Liver (tissue), 9 donors: ENCODE measurements around the gene GATM. TPM values are rescaled to one million over a fixed set of nuclear protein-coding genes. Genes with fewer than 3 reads are reported as not detected.

Experiments
- DNase-seq: peaks from one replicate; pipeline ENCODE4 v3.0.0-alpha.2; 2017; ENCODE audit warnings: low spot score
- H3K27ac ChIP-seq, 2 donors: one replicate each; pipeline ENCODE4 v1.7.0; 2013; ENCODE audit warnings: inconsistent platforms in 2 of 2, low read length in 2 of 2, control low read depth in 1 of 2, low read depth in 1 of 2, mild to moderate bottlenecking in 1 of 2
- H3K27me3 ChIP-seq, 4 donors: one replicate each; pipeline versions ENCODE4 v1.6.1 to v1.7.0; 2013; ENCODE audit warnings: low read length in 3 of 4, inconsistent platforms in 1 of 4, mild to moderate bottlenecking in 1 of 4, moderate library complexity in 1 of 4; ENCODE audit not compliant: control insufficient read depth in 4 of 4, insufficient read depth in 4 of 4
- H3K36me3 ChIP-seq, 4 donors: one replicate each; pipeline versions ENCODE4 v1.6.1 to v1.7.0; 2013; ENCODE audit warnings: low read length in 3 of 4, mild to moderate bottlenecking in 3 of 4, low read depth in 1 of 4, moderate library complexity in 1 of 4; ENCODE audit not compliant: control insufficient read depth in 4 of 4, insufficient read depth in 3 of 4
- H3K4me1 ChIP-seq, 4 donors: one replicate each; pipeline versions ENCODE4 v1.6.1 to v1.7.0; 2013; ENCODE audit warnings: low read length in 3 of 4, mild to moderate bottlenecking in 3 of 4, moderate library complexity in 1 of 4; ENCODE audit not compliant: control insufficient read depth in 4 of 4, insufficient read depth in 4 of 4
- H3K4me3 ChIP-seq, 3 donors: one replicate each; pipeline versions ENCODE4 v1.6.1 to v1.7.0; 2013; ENCODE audit warnings: low read length in 3 of 3, control low read depth in 1 of 3, low read depth in 1 of 3, mild to moderate bottlenecking in 1 of 3
- H3K9ac ChIP-seq, 2 donors: one replicate each; pipeline ENCODE4 v1.7.0; 2013; ENCODE audit warnings: low read length in 2 of 2, mild to moderate bottlenecking in 2 of 2, moderate library complexity in 2 of 2, control low read depth in 1 of 2, low read depth in 1 of 2
- H3K9me3 ChIP-seq, 4 donors: one replicate each; pipeline versions ENCODE4 v1.6.1 to v1.7.0; 2013; ENCODE audit warnings: low read length in 3 of 4; ENCODE audit not compliant: control insufficient read depth in 4 of 4
- ATF3 ChIP-seq: IDR thresholded peaks from 2 replicates; pipeline ENCODE4 v1.6.1; 2016; ENCODE audit warnings: antibody characterized with exemption
- CTCF ChIP-seq: fragments of 150-350 bp; IDR thresholded peaks from 2 replicates; pipeline ENCODE4 v1.5.1; 2017; ENCODE audit warnings: improper control_type of control experiment, low read depth, low read length; ENCODE audit not compliant: missing input control
- EGR1 ChIP-seq, 2 donors: IDR thresholded peaks; 2 replicates each; pipeline ENCODE4 v1.6.1; 2016 to 2018; ENCODE audit warnings: antibody characterized with exemption in 2 of 2, low read depth in 2 of 2
- FOXA2 ChIP-seq: IDR thresholded peaks from 2 replicates; pipeline ENCODE4 v1.6.1; 2016; ENCODE audit warnings: antibody characterized with exemption
- GABPA ChIP-seq, 2 donors: IDR thresholded peaks in 1 of 2; conservative IDR thresholded peaks in 1 of 2; 2 replicates each; pipeline ENCODE4 v1.6.1; 2016; ENCODE audit warnings: antibody characterized with exemption in 2 of 2, mild to moderate bottlenecking in 1 of 2, moderate library complexity in 1 of 2
- HNF4G ChIP-seq: IDR thresholded peaks from 2 replicates; pipeline ENCODE4 v1.6.1; 2016; ENCODE audit warnings: antibody characterized with exemption
- MAX ChIP-seq: IDR thresholded peaks from 2 replicates; pipeline ENCODE4 v1.6.1; 2016; ENCODE audit warnings: antibody characterized with exemption
- NR2F2 ChIP-seq: IDR thresholded peaks from 2 replicates; pipeline ENCODE4 v1.6.1; 2016; ENCODE audit warnings: antibody characterized with exemption
- REST ChIP-seq: IDR thresholded peaks from 2 replicates; pipeline ENCODE4 v1.6.1; 2016; ENCODE audit warnings: antibody characterized with exemption, mild to moderate bottlenecking
- SP1 ChIP-seq: IDR thresholded peaks from 2 replicates; pipeline ENCODE4 v1.6.1; 2018; ENCODE audit warnings: antibody characterized with exemption, mild to moderate bottlenecking
- TAF1 ChIP-seq: conservative IDR thresholded peaks from 2 replicates; pipeline ENCODE4 v1.6.1; 2016; ENCODE audit warnings: antibody characterized with exemption, mild to moderate bottlenecking
- YY1 ChIP-seq: IDR thresholded peaks from 2 replicates; pipeline ENCODE4 v1.6.1; 2016; ENCODE audit warnings: antibody characterized with exemption, mild to moderate bottlenecking
- WGBS: extraction: QIAGEN DNeasy Blood & Tissue Kit; methylation state at CpG from one replicate; pipeline ENCODE4 v1.1.7; 2013; 5-methylcytosine and 5-hydroxymethylcytosine counted together
- polyA plus RNA-seq, 2 donors: library from polyadenylated mRNA; stranded (reverse) in 1 of 2; unstranded in 1 of 2; fragments of 200-250 nt in 1 of 2; fragments of >200 nt in 1 of 2; fragmentation: Nextera tagmentation in 1 of 2; extraction: Ambion mirVana in 1 of 2; gene quantifications; one replicate each; pipeline versions ENCODE4 v1.2.1 to v1.2.3, GENCODE V29; 2013 to 2015
- total RNA-seq, 2 donors: library from RNA; depleted of rRNA; stranded (reverse); fragments of >200 nt; gene quantifications; one replicate each; pipeline ENCODE4 v1.2.3, GENCODE V29; 2014
- donor health status: healthy.
- donor health status: healthy.
- donor health status: healthy.
- donor health status: healthy.
- donor health status: healthy.

GATM gene
- total and polyA plus RNA-seq, 4 donors, result 401 to 1,079 (median 674) TPM

DNA sequence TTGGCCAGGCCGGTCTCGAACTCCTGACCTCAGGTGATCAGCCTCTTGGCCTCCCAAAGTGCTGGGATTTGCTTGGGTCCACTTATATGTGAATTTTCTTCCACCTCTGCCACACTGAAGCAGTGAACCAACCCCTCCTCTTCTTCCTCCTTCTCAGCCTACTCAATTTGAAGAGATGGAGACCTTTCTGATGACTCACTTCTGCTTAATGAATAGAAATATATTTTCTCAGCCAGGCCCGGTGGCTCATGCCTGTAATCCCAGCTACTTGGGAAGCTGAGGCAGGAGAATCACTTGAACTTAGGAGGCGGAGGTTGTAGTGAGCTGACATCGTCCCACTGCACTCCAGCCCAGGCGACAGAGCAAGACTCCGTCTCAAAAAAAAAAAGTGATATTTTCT, 46.8 kb upstream of the GATM start:
- H3K36me3 ChIP-seq, result peaks cover 0 to 19% (median 8%) of the 10 kb centered on the region in 4 donors
- H3K4me1 ChIP-seq, result peaks cover 0 to 1% (median 0%) of the 10 kb centered on the region in 4 donors
- no peak overlapping the region for H3K9ac ChIP-seq
- H3K9me3 ChIP-seq, result no peaks in the 10 kb centered on the region
- no peaks in the 10 kb centered on the region for H3K27me3 ChIP-seq
- H3K4me3 ChIP-seq, result no peak overlapping the region
- no peak overlapping the region for H3K27ac ChIP-seq
- TF ChIP-seq REST (no peak), TAF1 (no peak), EGR1 (IDR thresholded peaks at IDR 0.05; ENCODE audit: low read depth in 2 of 2) (no peak), CTCF (no peak), SP1 (no peak), MAX (no peak), YY1 (no peak), HNF4G (no peak), GABPA (IDR thresholded peaks at IDR 0.05 in 1 of 2, conservative IDR thresholded peaks at IDR 0.05 in 1 of 2) (no peak), NR2F2 (no peak)
- 96% methylated on average over 7 of the region's 7 CpGs for WGBS
- no peak for DNase-seq

DNA sequence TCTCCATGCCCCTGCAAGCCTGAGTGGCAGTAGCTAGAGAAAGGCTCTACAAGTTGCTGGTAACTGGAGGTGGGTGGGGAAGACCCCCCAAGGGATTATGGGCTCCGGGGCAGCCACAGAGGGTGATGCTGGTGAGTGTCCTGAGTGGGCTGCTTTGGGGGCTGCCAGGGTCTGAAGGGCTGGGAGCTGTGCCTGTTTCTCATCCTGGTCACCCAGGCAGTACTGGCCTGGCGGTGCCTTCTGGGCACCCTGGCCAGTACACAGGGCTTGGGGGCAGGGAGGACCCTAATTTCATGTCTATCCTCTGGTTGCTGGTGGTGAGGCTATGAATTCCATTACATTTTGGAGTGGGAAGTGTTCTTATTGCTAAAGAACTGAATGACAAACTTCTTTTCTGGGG, 46.1 kb upstream of the GATM start:
- H3K4me1 ChIP-seq, result no peaks in the 10 kb centered on the region
- no peaks in the 10 kb centered on the region for H3K9me3 ChIP-seq
- TF ChIP-seq FOXA2 (no peak), EGR1 (IDR thresholded peaks at IDR 0.05; ENCODE audit: low read depth in 2 of 2) (no peak), ATF3 (no peak)
- no peak overlapping the region for H3K27ac ChIP-seq
- no peak overlapping the region for H3K9ac ChIP-seq
- DNase-seq, result no peak
- 97% methylated on average over 2 of the region's 2 CpGs for WGBS
- no peak overlapping the region for H3K4me3 ChIP-seq
- no peaks in the 10 kb centered on the region for H3K27me3 ChIP-seq
- H3K36me3 ChIP-seq, result peaks cover 2 to 24% (median 11%) of the 10 kb centered on the region in 4 donors
